ENCODE measurements around the gene NEU2. TPM values are rescaled to one million over a fixed set of nuclear protein-coding genes. Genes with fewer than 3 reads are reported as not detected.

Gene NEU2
- total RNA-seq, 3 donors from 2014 or later: not detected

- Histone ChIP-seq H3K4me3 (no peak overlapping the region), H3K36me3 (ENCODE audit: low read depth) (no peaks in the 10 kb centered on the region), H3K4me1 (ENCODE audit: low read depth) (peaks cover 8% of the 10 kb centered on the region), H3K9me3 (no peaks in the 10 kb centered on the region)
- no peak for ATAC-seq
- intact Hi-C loops (cut with DNase I, micrococcal nuclease): no loop called here
- no peak for DNase-seq
- TF ChIP-seq CTCF (IDR thresholded peaks at IDR 0.05): no peak
These were observed 25.2 kb upstream of the NEU2 start for GRCh38 chr2:233007270-233007669.

GRCh38 chr2:233007739-233008138 is 24.7 kb upstream of the NEU2 start:
- no peak for DNase-seq

GRCh38 chr2:233009661-233010060 is 22.8 kb upstream of the NEU2 start:
- Histone ChIP-seq H3K4me1 (ENCODE audit: low read depth) (peaks cover 11% of the 10 kb centered on the region), H3K4me3 (no peak overlapping the region), H3K9me3 (no peaks in the 10 kb centered on the region), H3K36me3 (ENCODE audit: low read depth) (no peaks in the 10 kb centered on the region)
- ATAC-seq (no peak), DNase-seq (no peak)
- intact Hi-C loops (cut with DNase I, micrococcal nuclease): loop anchor here in 1 of 2 donors (10.0 kb wide), 1 partner anchor 265 kb away; no protein-coding TSS in a partner anchor
- no peak for TF ChIP-seq CTCF (IDR thresholded peaks at IDR 0.05)

More at GRCh38 chr2:233007739-233008138, 24.7 kb upstream of the NEU2 start:
- no peak for TF ChIP-seq CTCF (IDR thresholded peaks at IDR 0.05)
- no peak for ATAC-seq
- H3K4me3 ChIP-seq: no peak overlapping the region
- no peaks in the 10 kb centered on the region for H3K9me3 ChIP-seq
- H3K36me3 ChIP-seq (ENCODE audit: low read depth): no peaks in the 10 kb centered on the region
- intact Hi-C loops (cut with DNase I, micrococcal nuclease): no loop called here
- H3K4me1 ChIP-seq (ENCODE audit: low read depth): peaks cover 8% of the 10 kb centered on the region

- intact Hi-C loops (cut with DNase I, micrococcal nuclease): loop anchor here in 1 of 2 donors (10.0 kb wide), 1 partner anchor 266 kb away; no protein-coding TSS in a partner anchor
These were observed 21.8 kb upstream of the NEU2 start for GRCh38 chr2:233010569-233011267.

GRCh38 chr2:233011268-233011650 is 21.2 kb upstream of the NEU2 start:
- DNase-seq (no peak), ATAC-seq (no peak)
- intact Hi-C loops (cut with DNase I, micrococcal nuclease): loop anchor here in 1 of 2 donors (10.0 kb wide), 1 partner anchor 266 kb away; no protein-coding TSS in a partner anchor
- H3K4me3 ChIP-seq: no peak overlapping the region
- no peaks in the 10 kb centered on the region for H3K9me3 ChIP-seq
- no peaks in the 10 kb centered on the region for H3K36me3 ChIP-seq (ENCODE audit: low read depth)
- TF ChIP-seq CTCF (IDR thresholded peaks at IDR 0.05): no peak
- H3K4me1 ChIP-seq (ENCODE audit: low read depth): peaks cover 11% of the 10 kb centered on the region

More at GRCh38 chr2:233010569-233011267, 21.8 kb upstream of the NEU2 start:
- ATAC-seq (no peak), DNase-seq (no peak)
- Histone ChIP-seq H3K4me1 (ENCODE audit: low read depth) (peaks cover 11% of the 10 kb centered on the region), H3K36me3 (ENCODE audit: low read depth) (no peaks in the 10 kb centered on the region), H3K4me3 (no peak overlapping the region), H3K9me3 (no peaks in the 10 kb centered on the region)
- no peak for TF ChIP-seq CTCF (IDR thresholded peaks at IDR 0.05)

Data from mucosa of descending colon (tissue), 3 donors.